ENCODE results near the gene SKAP1.
"Not testable (repeated sequence)": the region's sequence is repeated elsewhere in the genome, so short reads cannot be mapped to it uniquely, and the experiment has no call there.

The SKAP1 gene

DNA sequence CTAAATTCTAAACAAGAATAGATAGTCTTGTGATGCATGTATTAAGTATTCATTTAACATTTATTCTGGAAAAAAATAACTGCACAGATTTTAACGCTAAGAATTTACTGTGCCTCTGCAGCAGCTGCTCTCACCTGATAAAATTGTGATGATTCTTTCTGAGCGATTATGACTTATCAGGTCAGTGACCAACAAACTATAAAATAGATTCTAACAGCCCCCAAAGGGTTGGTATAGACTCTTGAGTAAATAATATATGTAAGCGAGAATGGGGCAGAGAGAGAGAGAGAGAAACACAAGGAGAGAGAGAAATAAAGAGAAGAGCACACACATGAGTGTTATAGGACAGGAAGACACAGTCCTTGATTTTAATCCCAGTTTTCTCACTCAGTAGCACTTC is 178.1 kb downstream of the SKAP1 start:
- Histone ChIP-seq H3K4me2 (ENCODE audit: low read depth, low read length, poor library complexity, severe bottlenecking) (no peak overlapping the region), H3K4me3 (ENCODE audit: insufficient read depth, low read length, poor library complexity, severe bottlenecking) (no peak overlapping the region), H3K9ac (ENCODE audit: low read length) (no peak overlapping the region), H3K27ac (ENCODE audit: low read depth, low read length) (no peak overlapping the region), H2AFZ (ENCODE audit: low read depth, low read length, severe bottlenecking) (no peak overlapping the region), H3K79me2 (ENCODE audit: insufficient read depth, low read length) (no peaks in the 10 kb centered on the region), H3K36me3 (ENCODE audit: low read length) (no peaks in the 10 kb centered on the region), H3K27me3 (ENCODE audit: low read length) (no peaks in the 10 kb centered on the region; the same call in 1 of the 2 replicates), H3K9me2 (replicated peaks; ENCODE audit: insufficient read depth, low read length) (no peaks in the 10 kb centered on the region), H4K20me1 (ENCODE audit: low read depth, low read length) (no peaks in the 10 kb centered on the region; the same call in 1 of the 2 replicates), H3F3A (ENCODE audit: insufficient read depth) (no peaks in the 10 kb centered on the region), H3K9me3 (ENCODE audit: insufficient read depth, low read length) (no peaks in the 10 kb centered on the region)
- no peak for TF ChIP-seq EZH2phosphoT487 (conservative IDR thresholded peaks at IDR 0.05; ENCODE audit: low read length)
- TF ChIP-seq, protein P1, sequence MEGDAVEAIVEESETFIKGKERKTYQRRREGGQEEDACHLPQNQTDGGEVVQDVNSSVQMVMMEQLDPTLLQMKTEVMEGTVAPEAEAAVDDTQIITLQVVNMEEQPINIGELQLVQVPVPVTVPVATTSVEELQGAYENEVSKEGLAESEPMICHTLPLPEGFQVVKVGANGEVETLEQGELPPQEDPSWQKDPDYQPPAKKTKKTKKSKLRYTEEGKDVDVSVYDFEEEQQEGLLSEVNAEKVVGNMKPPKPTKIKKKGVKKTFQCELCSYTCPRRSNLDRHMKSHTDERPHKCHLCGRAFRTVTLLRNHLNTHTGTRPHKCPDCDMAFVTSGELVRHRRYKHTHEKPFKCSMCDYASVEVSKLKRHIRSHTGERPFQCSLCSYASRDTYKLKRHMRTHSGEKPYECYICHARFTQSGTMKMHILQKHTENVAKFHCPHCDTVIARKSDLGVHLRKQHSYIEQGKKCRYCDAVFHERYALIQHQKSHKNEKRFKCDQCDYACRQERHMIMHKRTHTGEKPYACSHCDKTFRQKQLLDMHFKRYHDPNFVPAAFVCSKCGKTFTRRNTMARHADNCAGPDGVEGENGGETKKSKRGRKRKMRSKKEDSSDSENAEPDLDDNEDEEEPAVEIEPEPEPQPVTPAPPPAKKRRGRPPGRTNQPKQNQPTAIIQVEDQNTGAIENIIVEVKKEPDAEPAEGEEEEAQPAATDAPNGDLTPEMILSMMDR (IDR thresholded peaks at IDR 0.05; ENCODE audit: insufficient read depth, low read length, poor library complexity, severe bottlenecking): no peak

DNA sequence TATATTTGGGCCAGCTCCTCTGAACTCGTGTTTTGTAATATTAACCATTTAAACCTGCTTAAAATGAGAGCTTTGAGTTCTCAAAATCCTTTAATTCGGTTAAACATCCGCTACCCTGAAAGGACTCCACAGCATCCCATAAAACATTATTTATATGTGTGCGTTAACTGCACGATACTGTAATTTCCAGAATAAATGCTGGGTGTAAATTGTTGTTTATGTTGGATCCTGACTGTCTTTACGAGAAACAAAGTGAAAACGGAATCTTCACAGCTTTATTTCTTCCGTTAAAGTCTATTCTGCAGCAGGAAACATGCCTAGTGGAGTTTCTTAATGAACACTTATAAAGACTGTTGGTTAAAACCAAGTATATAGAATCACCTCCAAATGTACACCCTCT is 179.1 kb downstream of the SKAP1 start:
- Histone ChIP-seq H3K4me2 (ENCODE audit: low read depth, low read length, poor library complexity, severe bottlenecking) (no peak overlapping the region), H3K27ac (ENCODE audit: low read depth, low read length) (no peak overlapping the region), H2AFZ (ENCODE audit: low read depth, low read length, severe bottlenecking) (no peak overlapping the region)

DNA sequence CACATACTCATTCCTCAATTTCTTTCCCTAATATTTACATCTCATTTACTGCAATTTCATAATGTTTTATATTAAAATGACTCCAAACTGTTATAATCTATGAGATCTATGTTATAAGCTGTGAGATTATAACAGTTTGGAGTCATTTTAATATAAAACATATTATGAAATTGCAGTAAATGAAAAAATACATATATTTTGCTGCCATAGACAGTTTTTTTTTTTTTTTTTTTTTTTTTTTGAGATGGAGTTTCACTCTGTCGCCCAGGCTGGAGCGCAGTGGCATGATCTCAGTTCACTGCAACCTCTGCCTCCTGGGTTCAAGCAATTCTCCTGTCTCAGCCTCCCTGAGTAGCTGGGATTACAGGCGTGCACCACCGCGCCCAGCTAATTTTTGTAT is 180.0 kb downstream of the SKAP1 start:
- not testable (repeated sequence) for H3F3A ChIP-seq (ENCODE audit: insufficient read depth)

More for the DNA sequence above, 179.1 kb downstream of the SKAP1 start:
- Histone ChIP-seq H3K9me3 (ENCODE audit: insufficient read depth, low read length) (no peaks in the 10 kb centered on the region), H3K4me3 (ENCODE audit: insufficient read depth, low read length, poor library complexity, severe bottlenecking) (no peak overlapping the region), H3F3A (ENCODE audit: insufficient read depth) (no peaks in the 10 kb centered on the region), H3K27me3 (ENCODE audit: low read length) (no peaks in the 10 kb centered on the region; the same call in 1 of the 2 replicates), H3K9ac (ENCODE audit: low read length) (no peak overlapping the region), H4K20me1 (ENCODE audit: low read depth, low read length) (no peaks in the 10 kb centered on the region; the same call in 1 of the 2 replicates), H3K36me3 (ENCODE audit: low read length) (no peaks in the 10 kb centered on the region), H3K9me2 (replicated peaks; ENCODE audit: insufficient read depth, low read length) (no peaks in the 10 kb centered on the region), H3K79me2 (ENCODE audit: insufficient read depth, low read length) (no peaks in the 10 kb centered on the region)
- TF ChIP-seq, protein P1 (IDR thresholded peaks at IDR 0.05; ENCODE audit: insufficient read depth, low read length, poor library complexity, severe bottlenecking): no peak
- TF ChIP-seq EZH2phosphoT487 (conservative IDR thresholded peaks at IDR 0.05; ENCODE audit: low read length): no peak

DNA sequence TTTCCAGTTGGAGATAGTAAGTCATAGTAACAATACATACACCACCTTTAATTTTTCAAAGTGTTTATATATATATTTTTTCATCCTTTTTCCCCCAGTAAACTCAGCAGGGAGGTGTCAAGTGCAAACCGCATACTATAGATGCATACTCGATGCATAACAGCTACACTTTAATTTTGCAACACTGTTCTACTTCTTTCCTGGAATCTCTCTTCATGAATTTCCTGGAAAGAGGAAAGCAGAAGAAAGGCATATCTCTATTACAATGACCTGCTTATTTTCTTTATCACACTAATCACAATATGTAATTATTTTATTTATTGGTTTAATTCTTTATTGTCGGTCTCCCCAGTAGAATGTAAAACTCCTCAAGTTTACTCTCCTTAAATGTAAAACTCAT is 182.4 kb downstream of the SKAP1 start:
- H3K4me2 ChIP-seq (ENCODE audit: low read depth, low read length, poor library complexity, severe bottlenecking): no peak overlapping the region
- H3K27ac ChIP-seq (ENCODE audit: low read depth, low read length): no peak overlapping the region
- no peaks in the 10 kb centered on the region for H3K9me2 ChIP-seq (replicated peaks; ENCODE audit: insufficient read depth, low read length)
- TF ChIP-seq, protein P1 (IDR thresholded peaks at IDR 0.05; ENCODE audit: insufficient read depth, low read length, poor library complexity, severe bottlenecking): no peak
- TF ChIP-seq EZH2phosphoT487 (conservative IDR thresholded peaks at IDR 0.05; ENCODE audit: low read length): no peak
- H4K20me1 ChIP-seq (ENCODE audit: low read depth, low read length): no peaks in the 10 kb centered on the region
- H3K36me3 ChIP-seq (ENCODE audit: low read length): no peaks in the 10 kb centered on the region
- H3K27me3 ChIP-seq (ENCODE audit: low read length): no peaks in the 10 kb centered on the region
- no peak overlapping the region for H2AFZ ChIP-seq (ENCODE audit: low read depth, low read length, severe bottlenecking)
- H3K9ac ChIP-seq (ENCODE audit: low read length): no peak overlapping the region
- H3K9me3 ChIP-seq (ENCODE audit: insufficient read depth, low read length): no peaks in the 10 kb centered on the region
- no peaks in the 10 kb centered on the region for H3K79me2 ChIP-seq (ENCODE audit: insufficient read depth, low read length)
- no peak overlapping the region for H3K4me3 ChIP-seq (ENCODE audit: insufficient read depth, low read length, poor library complexity, severe bottlenecking)
- no peaks in the 10 kb centered on the region for H3F3A ChIP-seq (ENCODE audit: insufficient read depth)

More for the DNA sequence above, 180.0 kb downstream of the SKAP1 start:
- not testable (repeated sequence) for H3K4me2 ChIP-seq (ENCODE audit: low read depth, low read length, poor library complexity, severe bottlenecking); H3K9me3 ChIP-seq (ENCODE audit: insufficient read depth, low read length); H3K79me2 ChIP-seq (ENCODE audit: insufficient read depth, low read length); H3K27ac ChIP-seq (ENCODE audit: low read depth, low read length); H4K20me1 ChIP-seq (ENCODE audit: low read depth, low read length); H3K27me3 ChIP-seq (ENCODE audit: low read length); H3K9ac ChIP-seq (ENCODE audit: low read length); H2AFZ ChIP-seq (ENCODE audit: low read depth, low read length, severe bottlenecking); H3K9me2 ChIP-seq (replicated peaks; ENCODE audit: insufficient read depth, low read length); H3K36me3 ChIP-seq (ENCODE audit: low read length); H3K4me3 ChIP-seq (ENCODE audit: insufficient read depth, low read length, poor library complexity, severe bottlenecking)

Data from SU-DHL-6 (cell line).